GOT3 (cell line): ENCODE data around the gene NCOR2.

ENCODE experiments used
- DNase-seq: peaks from one replicate; lab custom pipeline; 2025; ENCODE audit warnings: mixed read lengths; lab: John Stamatoyannopoulos, UW

Gene NCOR2

DNA sequence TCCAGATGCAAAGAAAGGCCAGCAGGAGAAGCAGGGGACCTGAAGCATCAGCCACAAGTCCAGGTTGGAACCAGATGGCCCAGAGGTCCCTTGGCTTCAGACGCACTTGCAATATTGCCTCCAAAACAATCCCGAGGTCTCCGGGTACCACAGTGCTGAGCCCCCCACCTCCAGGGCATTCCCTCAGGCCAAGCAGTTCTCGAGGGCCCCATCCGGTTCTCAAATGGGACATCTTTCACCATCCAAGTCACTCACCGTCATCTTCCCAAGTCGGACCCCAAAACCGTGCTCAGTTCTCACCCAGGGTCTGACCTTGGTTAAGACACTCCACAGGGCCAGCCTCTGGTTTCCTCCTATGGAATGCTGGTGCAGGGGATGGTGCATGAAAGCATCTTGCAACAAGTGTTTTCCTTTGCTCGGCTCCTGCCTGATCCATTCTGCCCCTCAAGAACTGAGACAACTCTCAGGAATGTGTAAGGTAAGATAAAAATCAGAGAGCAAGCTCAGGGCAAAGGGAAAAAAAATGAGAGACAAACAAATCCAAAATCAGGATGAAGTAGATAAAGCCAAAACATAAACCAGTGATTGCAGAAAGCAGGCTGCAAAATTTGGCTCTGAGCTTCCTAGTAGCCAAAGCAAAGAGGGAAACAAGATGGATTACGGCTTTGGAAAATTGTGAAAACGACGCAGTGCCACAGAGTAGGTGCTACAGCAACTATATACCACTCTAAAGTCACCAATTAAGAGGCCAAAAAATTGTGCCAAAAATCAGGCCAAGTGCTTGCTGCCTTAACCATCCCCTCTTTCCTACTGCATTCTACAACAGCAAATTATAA, 8.0 kb downstream of the NCOR2 start:
- DNase-seq, result no peak

DNA sequence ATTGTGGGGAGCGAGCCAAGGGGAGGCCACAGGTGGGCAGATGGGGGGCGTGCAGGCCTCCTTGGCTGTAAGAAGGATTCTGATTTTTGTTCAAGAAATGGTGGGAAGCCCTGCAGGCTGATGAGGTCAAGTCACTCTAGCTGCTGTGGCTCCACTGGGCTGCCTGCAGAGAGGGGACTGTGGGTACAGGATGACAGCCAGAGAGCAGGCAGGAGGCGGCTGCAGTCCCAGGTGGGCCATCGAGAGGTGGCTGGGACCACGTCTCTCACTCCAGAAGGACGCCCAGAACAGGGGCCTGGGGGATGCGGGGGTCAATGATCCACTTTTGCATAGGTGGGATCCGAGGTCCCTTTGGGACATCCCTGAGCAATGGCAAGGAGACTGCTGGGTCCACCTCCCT, 9.1 kb downstream of the NCOR2 start:
- no peak for DNase-seq

DNA sequence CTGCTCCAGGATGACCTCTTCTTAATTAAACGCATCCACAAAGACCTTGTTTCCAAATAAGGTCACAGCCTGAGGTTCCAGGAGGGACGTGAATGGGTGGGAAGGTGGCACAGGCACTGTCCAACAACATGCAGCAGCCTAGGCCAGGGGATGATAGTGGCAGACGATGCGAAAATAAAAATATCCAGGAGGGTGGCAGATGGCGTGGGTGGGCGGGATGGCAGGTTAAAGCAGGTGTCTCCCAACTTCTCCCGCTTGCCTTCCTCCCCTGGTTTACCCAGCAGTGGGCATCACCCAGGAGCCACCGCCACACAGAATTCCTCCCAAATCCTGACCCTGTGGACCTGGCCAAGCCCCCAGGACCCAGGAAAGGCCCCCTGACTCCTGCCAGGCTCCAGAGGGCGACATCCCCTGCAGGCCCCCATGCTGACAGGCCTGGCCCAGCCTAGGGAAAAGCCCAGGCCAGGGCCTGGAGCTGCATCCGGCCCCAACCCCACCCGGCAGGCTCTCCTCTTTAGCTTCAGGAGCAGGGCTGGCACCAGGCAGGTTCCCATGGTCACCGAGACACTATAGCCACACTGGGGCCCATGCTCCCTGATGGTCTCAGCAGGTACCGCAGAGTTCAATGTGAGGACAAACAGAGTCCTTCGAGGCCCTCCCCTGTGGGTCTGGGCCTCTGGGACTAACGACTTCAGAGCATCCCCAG, 9.7 kb downstream of the NCOR2 start:
- DNase-seq, result no peak

DNA sequence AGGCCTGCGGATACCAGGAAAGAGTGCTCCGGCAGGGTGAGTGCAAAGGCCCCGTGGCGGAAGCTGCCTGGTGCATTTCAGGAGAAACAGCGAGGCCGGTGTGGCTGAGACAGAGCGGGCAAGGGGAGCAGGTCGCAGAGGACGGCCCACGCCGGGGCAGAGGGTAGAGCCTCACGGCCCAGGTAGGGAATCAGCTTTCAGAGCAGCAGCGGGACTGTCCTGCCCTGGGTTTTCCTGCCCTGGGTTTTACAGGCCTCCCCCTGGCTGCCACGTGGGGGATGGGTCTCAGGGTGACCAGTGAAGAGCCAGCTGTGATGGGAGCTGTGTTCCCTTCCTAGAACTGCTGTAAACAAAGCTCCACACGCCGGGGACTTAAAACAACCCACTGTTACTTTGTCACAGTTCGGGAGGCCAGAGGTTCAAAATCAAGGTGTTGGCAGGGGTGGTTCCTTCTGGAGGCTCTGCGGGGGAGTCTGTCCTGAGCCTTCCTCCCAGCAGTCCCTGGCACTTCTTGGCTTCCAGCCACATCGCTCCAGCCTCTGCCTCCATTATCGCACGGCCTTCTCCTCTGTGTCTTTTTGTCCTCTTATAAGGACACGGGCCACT, 10.4 kb downstream of the NCOR2 start:
- no peak for DNase-seq

DNA sequence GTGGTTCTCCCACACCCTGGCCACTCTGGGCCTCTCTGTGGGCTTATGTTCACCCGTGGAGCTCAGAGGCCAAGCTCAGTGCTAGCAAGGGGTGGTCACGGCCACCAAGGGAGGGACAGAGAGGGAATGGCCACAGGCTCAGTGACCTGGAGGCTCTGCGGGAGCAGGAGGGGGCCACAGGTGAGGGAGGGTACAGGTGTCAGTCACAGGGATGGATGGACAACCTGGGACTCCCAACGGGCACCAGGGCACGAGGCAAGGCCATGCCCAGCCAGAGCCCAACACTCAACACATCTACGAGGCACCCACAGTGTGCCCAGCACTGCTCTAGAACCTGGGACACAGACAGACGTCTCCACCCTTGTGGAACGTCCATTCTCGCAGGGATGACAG, 11.3 kb downstream of the NCOR2 start:
- no peak for DNase-seq

DNA sequence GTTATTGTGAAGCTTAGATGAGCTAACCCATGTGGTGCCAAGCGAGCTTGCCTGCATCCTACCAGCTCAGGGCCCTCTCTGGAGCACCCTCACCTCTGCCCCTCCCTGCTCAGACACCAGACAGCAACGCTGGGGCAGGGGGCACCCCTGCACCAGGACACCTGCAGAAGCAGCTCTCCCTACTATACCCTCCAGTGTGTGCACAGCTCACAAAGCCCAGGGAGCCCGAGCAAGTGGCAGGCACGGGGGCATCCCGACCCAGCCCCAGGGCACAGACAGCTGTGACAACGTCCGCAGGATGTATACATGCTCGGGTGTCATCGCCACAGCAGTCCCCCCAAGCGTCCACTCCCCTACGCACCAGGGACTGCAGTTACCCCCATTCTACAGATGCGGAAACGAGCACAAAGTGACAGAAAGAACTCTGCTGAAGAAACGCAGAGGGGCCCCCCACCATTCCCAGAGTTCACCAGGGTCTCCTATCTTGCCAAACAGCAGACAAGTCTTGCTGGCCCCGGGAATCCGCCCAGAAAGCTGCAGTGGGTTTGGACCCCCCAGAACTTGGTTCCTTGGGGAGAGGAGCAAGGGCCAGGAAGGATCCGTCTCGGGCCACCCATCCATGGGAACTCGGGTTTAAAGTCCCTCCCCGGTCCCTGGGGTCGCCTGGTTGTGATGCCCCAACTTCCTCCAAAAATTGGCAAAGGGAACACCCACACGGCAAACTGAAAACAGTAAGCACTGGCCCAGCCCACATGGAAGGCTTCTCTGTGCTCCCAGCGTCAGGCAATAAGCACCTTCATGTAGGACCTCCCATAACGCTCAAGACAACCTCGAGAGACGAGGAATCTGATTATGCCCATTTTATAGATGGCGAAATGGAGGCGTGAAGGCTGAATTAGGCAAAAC, 12.0 kb downstream of the NCOR2 start:
- DNase-seq, result no peak

DNA sequence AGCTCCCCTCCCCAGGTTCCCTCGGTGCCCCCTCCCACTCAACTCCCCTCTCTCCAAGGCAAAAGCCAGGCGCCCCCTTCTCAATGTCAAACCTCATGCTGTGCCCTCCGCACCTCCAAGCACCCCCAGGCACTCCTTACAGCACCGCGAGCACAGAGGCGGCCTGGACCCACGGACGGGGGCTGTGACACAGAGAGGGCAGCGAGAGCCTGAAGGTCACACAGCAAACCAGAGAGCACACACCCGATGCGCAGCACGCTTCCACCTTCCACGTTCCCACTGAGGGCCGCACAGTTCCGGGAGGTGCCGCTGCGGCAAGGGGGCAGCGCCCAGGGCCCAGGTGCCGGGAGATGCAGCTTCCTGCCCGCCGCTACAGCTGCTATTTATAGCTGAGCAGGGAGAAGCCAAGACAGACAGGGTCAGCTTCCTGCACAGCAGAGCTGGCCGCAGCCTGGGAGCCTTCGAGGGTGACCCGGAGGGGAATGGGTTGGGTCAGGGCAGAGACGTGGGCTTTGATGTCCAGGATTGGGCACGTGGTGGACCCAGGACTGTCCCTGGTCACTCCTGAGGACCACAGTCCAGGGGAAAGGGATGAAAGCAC, 12.9 kb downstream of the NCOR2 start:
- DNase-seq, result no peak

DNA sequence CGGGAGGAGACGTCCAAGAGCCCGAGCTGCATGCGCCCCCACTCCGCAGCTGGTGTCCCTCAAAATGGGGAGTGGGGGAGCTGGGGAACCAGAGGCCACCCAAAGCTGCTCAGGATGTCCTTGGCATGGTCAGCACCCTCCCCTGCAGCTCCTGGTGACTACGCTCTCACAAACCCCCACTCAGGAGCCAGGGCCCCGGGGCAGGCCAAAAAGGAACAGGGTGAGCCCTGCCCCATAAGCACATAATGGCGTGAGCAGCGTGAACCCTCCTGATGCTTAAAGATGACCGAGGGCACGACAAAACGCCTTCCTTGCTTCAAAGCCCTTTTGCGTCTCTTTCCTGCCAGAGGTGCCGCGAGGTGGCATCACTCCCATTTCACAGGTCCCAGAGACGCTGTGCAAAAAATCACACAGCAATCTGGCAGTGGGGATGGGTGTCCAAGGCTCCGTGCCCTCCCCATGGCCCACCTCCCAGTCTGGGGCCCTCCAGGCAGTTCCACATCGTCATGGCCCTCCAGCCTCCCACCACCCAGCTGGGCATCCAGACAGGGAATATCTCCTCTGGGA, 13.5 kb downstream of the NCOR2 start:
- DNase-seq, result no peak

DNA sequence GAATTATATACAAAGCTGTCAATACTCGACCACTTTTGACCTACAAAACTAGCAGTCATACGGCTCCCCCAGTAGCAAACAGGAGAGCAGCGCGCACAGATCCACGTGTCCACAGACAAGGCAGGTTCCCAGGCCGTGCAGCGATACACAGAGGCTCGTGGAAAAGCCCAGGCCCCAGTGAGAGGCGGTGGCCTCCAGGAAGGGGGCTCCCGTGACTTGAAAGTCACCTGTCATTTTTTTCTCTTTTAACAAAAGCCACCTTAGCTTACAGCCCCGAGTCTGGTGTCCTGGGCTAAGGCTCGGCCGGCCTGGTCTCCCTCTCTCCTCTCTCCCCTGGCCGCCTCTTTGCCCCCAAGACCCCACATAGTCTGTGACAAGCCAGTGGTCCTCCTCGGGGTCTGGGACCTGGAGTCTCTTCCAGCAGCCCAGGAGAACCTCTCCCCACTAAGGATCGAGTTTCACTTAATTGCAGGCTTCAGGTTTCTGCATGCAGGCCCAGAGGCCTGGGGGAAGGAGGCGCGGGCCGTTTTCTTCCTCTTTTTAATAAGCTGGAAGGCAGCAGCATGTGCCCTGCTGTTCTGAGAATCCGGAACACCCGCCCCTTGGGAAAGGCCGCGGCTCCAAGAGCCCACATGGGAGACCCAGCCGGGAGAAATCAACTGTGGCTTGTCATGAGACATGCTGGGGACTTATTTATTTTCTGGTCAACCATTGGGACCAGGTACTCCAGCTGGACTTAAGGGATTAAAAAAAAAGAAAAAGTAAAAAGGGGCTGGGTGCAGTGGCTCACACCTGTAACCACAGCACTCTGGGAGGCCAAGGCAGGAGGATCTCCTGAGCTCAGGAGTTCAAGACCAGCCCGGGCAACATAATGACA, 15.9 kb downstream of the NCOR2 start:
- no peak for DNase-seq

DNA sequence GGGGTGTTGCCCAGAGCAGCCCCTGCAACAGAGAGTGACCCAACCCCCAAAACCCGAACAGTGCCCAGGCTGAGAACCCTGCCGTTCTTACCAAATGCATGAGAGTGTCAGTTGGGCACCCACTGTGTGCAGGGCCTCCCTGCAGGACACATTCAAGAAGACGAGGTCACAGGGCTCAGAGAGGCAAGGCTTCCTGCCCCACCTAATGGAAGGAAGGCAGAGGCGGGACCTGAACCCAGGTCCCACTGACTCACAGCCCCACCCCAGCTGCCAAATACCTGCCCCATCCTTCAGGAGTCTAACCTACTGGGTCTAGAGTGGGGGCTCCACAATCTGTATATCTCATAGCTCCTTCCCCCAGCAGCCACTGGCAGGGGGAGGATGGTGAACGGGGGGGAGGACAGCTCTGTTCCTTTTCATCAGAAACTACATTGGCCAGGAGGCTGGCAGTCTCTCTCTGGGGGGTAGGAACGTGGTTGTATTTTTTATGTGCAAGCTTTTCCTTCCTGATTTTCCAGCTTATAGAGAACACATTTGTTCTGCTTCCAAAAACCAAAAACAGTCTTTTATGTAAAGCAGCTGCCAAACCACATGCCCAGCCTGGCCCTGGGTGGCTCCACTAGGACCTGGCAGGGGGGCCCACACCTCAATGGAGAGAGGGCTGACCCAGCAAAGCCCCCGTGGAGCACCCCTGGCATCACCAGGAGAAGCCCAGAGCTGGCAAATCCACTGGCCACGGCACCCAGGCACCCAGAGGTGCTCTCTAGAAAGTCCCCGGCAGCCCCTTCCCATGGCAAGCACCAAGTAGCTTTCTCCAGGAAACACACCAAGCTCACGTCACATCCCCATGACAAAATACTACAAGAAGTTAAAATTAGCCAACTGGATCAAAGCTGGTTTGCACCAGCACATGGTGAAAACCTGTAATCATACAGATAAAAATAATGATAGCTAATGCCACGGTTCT, 17.0 kb downstream of the NCOR2 start:
- no peak for DNase-seq

DNA sequence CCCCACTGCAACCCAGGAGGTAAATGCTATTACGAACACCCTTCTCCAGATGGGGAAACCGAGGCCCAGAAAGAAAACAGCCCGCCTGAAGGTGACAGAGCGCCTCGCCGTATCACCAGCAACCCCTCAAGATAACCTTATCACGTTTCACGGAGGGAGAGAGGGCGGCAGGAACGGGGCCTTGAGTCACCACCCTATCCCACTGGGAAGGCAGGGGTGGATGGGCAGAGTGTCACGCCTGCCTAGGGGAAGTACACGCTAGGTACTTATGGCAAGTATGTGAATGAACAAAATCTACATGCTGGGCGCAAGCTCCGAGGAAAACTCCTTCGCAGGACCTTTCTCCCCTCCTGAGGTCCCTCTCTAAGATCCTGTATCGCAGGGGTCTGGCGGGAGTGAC, 17.8 kb downstream of the NCOR2 start:
- DNase-seq, result no peak

DNA sequence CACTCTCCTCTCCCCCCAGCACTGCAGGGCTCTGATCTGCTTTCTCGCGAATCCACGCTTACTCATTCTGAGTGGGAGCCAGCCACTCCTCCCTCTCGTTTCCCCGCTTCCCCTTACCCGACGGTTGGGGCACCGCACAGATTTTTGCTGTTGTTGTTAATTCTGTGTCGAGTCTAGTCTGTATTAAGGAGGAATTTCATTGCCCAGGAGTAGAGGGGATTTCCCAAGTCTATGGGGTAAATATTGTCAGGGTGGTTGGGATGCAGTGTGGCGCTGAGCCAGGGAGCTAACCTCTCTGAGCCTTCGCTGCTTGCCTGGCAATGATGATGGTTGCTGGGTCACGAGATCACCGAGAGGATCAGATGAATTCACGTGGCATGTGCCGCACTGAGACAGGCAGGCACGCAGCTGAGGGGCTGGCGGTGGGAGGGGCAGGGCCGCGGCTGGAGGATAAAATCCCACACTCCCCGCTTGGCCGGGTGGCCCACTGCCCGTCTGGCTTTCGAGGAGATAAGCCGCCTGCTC, 18.5 kb downstream of the NCOR2 start:
- DNase-seq, result no peak

DNA sequence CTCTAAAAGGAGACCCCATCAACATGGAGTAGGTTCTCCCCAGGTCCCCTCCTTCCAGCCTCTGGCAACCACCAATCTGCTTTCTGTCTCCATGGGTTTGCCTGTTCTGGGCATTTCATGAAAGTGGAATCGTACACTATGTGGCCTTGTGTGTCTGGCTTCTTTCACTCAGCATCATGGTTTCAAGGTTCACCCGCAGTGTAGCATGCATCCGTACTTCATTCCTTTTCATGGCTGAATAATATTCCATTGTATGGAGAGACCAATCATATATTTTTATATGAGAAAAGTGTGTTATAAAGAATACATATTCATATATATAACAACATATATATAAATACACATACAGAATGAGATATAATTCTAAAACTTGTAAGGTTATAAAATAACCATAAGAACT, 19.8 kb downstream of the NCOR2 start:
- no peak for DNase-seq

DNA sequence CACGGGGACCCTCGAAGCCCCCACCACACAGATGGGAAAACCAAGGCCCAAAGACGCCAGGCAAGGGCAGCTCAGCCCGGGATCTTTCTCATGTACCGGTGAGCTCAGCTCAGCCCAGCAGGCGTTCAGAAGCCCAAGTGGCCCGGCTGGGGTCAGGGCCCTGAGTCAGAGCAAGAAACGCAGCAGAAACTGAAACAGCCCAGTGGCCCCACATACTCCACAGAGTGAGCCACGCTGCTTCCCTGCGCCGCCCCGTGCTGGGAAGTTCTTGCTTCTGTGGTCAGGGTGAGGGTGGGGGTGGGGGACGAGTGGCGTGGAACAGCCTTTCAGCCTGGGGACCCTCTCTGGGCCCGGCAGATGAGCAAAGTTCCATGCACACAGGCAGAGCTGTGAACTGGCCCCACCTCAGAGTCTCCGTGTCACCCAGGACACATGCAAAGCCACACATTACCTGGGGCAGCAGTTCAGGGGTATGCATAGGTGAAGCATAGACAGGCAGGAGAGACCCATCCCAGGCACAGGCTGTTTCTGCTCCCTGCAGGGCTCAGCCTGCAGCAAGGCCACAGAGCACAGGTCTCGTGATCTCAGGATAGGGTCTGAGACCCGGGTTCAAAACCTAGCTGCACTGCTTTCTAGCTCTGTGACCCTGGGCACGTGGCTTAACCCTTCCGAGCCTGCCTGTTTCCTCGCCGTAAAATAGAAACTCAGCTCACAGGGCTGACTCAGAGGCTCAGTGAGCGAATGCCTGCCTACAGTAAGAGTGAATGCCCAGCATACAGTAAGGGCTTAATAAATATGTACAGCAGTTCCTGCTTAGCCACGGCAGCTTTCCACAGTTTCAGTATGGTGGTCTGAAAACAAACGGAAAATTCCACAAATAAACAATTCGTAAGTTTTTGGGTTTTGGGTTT, 21.6 kb downstream of the NCOR2 start:
- DNase-seq, result no peak

DNA sequence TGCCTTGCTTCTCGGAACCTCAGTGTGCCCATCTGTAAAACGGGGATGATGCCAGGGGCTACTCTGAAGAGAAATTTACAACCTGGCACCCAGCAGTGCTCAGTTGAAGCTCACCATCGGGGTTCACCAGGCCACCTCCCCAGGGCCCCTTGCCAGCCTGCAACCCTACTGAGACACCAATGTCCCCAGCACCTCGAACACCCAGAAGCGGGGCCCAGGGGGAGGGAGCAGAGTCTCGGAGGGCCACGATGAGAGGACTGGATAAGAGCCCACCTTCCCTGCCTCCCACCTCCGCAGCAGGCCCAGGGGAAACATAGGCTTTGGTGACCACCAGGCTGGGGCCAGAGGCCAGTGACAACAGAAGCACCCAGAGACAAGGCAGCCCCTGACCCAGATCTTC, 22.4 kb downstream of the NCOR2 start:
- no peak for DNase-seq

DNA sequence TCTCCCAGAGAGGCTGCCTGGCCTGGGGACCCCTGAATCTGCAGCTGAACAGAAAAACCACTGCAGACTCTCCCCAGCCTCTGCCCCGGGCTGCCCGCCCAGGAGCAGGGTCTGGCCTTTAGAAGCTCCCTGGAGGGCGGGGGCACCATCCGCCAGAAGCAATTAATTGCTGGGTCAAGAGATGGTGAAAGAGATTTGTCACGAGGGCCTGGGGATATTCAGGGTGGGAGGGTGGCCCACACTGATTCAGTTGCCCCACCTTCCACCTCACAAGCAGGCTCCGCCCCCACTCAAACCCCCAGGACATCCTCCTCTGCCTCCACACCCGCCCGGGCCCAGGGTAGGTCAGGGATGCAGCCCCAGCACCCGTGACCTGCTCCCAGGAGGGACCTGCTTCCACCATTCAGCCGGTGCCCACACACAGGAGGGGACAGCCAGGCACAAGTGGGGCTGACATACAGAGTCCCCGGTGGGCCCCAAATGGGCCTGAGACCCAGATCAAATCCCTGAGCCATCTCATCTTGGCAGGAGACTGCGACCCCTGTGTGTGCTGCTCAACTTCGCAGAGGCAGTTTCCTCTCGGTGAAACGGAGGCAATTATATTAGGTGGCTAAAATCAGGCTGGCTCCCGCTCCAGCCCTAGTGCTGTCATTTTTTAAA, 23.0 kb downstream of the NCOR2 start:
- no peak for DNase-seq

DNA sequence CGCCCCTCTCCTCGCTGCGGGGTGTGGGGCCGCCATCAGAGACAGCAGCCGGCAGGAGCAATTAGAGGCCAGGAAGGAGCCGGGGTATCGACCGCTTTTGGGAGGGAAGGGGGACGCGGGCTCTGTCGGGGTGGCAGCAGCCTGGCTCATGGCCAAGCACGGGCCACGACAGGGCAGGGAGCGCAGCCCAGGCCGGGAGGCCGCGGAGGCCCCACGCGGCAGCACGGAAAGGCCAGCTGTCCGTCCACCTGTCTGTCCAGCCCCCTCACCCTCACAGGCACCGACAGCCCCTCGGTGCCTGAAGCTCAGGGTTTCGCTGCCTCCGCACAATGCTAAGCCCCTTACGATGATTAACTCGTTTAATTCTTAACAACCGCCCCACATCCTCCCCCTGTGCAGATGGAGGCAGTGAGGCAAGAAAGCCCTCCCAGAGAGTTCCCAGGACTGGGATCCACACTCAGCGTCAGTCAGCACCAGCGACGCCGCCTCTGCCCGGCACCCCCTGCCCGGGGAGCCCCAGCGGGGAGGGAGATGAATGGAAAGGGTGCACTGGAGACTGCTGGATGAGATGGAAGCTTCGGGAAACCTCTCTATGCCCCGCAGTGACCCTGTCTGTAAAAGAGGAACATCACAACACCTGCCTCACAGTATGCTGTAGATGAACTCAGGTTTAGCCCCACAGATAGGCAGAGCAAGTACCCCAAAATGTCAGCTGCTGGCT, 23.7 kb downstream of the NCOR2 start:
- DNase-seq, result no peak
